Eye (tissue), 1 donor: ENCODE data around the gene DUSP12.

Experiments used
- DNase-seq: peaks from one replicate; pipeline ENCODE4 v3.0.0-alpha.2; 2015

The DUSP12 gene

GRCh38 chr1:161771161-161771560 lies 21.6 kb downstream of the DUSP12 start:
- no peak for DNase-seq

GRCh38 chr1:161771973-161772372 lies 22.4 kb downstream of the DUSP12 start:
- no peak for DNase-seq

- no peak for DNase-seq
These were observed 22.8 kb downstream of the DUSP12 start for GRCh38 chr1:161772397-161772796.

GRCh38 chr1:161773791-161774190 lies 24.2 kb downstream of the DUSP12 start:
- no peak for DNase-seq

- no peak for DNase-seq
These were observed 27.7 kb downstream of the DUSP12 start for GRCh38 chr1:161777261-161777660.

GRCh38 chr1:161778522-161778921 lies 28.9 kb downstream of the DUSP12 start:
- no peak for DNase-seq

- DNase-seq: no peak
These were observed 29.8 kb downstream of the DUSP12 start for GRCh38 chr1:161779393-161779792.

- DNase-seq: no peak
These were observed 32.4 kb downstream of the DUSP12 start for GRCh38 chr1:161781995-161782394.

- no peak for DNase-seq
These were observed 33.3 kb downstream of the DUSP12 start for GRCh38 chr1:161782886-161783285.

- no peak for DNase-seq
These were observed 35.4 kb downstream of the DUSP12 start for GRCh38 chr1:161784968-161785367.

- DNase-seq: no peak
These were observed 37.8 kb downstream of the DUSP12 start for GRCh38 chr1:161787355-161787754.

GRCh38 chr1:161790587-161791317 lies 41.2 kb downstream of the DUSP12 start:
- DNase-seq: no peak

- no peak for DNase-seq
These were observed 42.5 kb downstream of the DUSP12 start for GRCh38 chr1:161791904-161792655.

GRCh38 chr1:161792740-161793139 lies 43.2 kb downstream of the DUSP12 start:
- peak; percentile 85 for DNase-seq

- DNase-seq: no peak
These were observed 50.2 kb downstream of the DUSP12 start for GRCh38 chr1:161799792-161800191.

GRCh38 chr1:161801955-161802354 lies 52.4 kb downstream of the DUSP12 start:
- DNase-seq: no peak

GRCh38 chr1:161803181-161803580 lies 53.6 kb downstream of the DUSP12 start:
- peak; percentile 41 for DNase-seq

- peak; percentile 40 for DNase-seq
These were observed 56.0 kb downstream of the DUSP12 start for GRCh38 chr1:161805399-161806197.
